Uterus (tissue), 2 donors: ENCODE results near the gene DCP1A.

ENCODE experiments used
- CTCF ChIP-seq, 4 experiments: fragments of 200-600 bp in 2 of 4; fragments of 450-650 bp in 2 of 4; sonication (generic) in 2 of 4; IDR thresholded peaks; one replicate each; pipeline ENCODE4 v1.5.1; 2016 to 2019; ENCODE audit warnings: antibody characterized with exemption in 4 of 4, mild to moderate bottlenecking in 2 of 4, moderate library complexity in 1 of 4
- POLR2A ChIP-seq, 2 donors: fragments of 450-650 bp; IDR thresholded peaks; one replicate each; pipeline ENCODE4 v1.6.1; 2016; ENCODE audit warnings: antibody characterized with exemption in 2 of 2, mild to moderate bottlenecking in 1 of 2, moderate library complexity in 1 of 2

- TF ChIP-seq CTCF (IDR thresholded peaks at IDR 0.05) (no peak), POLR2A (IDR thresholded peaks at IDR 0.05) (no peak)
Measured at GRCh38 chr3:53331871-53332270, 15.5 kb downstream of the DCP1A start.
